Measurements from ENCODE around the gene PPP6C. TPM values are rescaled to one million over a fixed set of nuclear protein-coding genes. Genes with fewer than 3 reads are reported as not detected.
"Not testable (repeated sequence)": the region's sequence is repeated elsewhere in the genome, so short reads cannot be mapped to it uniquely, and the experiment has no call there.

PPP6C gene
- total and polyA plus RNA-seq, 7 experiments from 2014 or later = 32.9 to 56.5 (median 50.7) TPM

GRCh38 chr9:125190361-125190801 lies 778 bp upstream of the PPP6C start:
- H3K27ac ChIP-seq (ENCODE audit: low read depth, low read length) = peak overlapping the region; percentile 98
- no peaks in the 10 kb centered on the region for H3K27me3 ChIP-seq (ENCODE audit: control insufficient read depth in 2 of 2, insufficient read depth in 2 of 2, low read length in 2 of 2)
- Mint-ChIP-seq H3K4me1 (peaks cover 30 to 80% (median 57%) of the 10 kb centered on the region in 7 donors), H3K27me3 (peaks cover 0 to 4% (median 0%) of the 10 kb centered on the region in 5 donors), H3K9me3 (no peaks in the 10 kb centered on the region), H3K36me3 (peaks cover 0 to 3% (median 0%) of the 10 kb centered on the region in 5 donors), H3K27ac (peak overlapping the region; percentile 90 to 97 (median 95)), H3K4me3 (peak overlapping the region; percentile 89 to 99 (median 96))
- peaks cover 0 to 6% (median 0%) of the 10 kb centered on the region in 3 experiments for H3K36me3 ChIP-seq (ENCODE audit: control insufficient read depth in 2 of 3, insufficient read depth in 3 of 3, low read length in 3 of 3)
- ChIA-PET POLR2A (interaction anchor here (0.6 to 13.9 kb wide), 10 partner anchors 9 to 249 kb away, joined by 3 to 192 read pairs (median 4); partner anchors contain the start of genes GOLGA1, HSPA5 and RABEPK), CTCF (interaction anchor here (0.7 to 1.0 kb wide), 2 partner anchors 11 to 51 kb away, joined by 3 read pairs; partner anchors contain the start of gene HSPA5)
- DNase-seq (peak in 6 of 9 donors; percentile 22 to 36 (median 26)), ATAC-seq (no peak)
- intact Hi-C loops (cut with micrococcal nuclease) = loop anchor here (1.0 kb wide), 3 partner anchors 47 to 249 kb away; partner anchors contain the start of genes HSPA5 (in 2 of the 2), GOLGA1 (in 1 of the 2) and SCAI (in 1 of the 2)
- peak overlapping the region; percentile 99 for H3K4me3 ChIP-seq (ENCODE audit: low read length)
- no peaks in the 10 kb centered on the region for H3K9me3 ChIP-seq (ENCODE audit: control insufficient read depth in 2 of 3, low read length in 3 of 3)
- peaks cover 41 to 55% of the 10 kb centered on the region in 2 donors for H3K4me1 ChIP-seq (ENCODE audit: control insufficient read depth in 2 of 2, insufficient read depth in 2 of 2, low read length in 2 of 2)

GRCh38 chr9:125189011-125189360 lies 617 bp downstream of the PPP6C start:
- peak in 6 of 9 donors; percentile 24 to 32 (median 30) for DNase-seq
- peaks cover 0 to 6% (median 0%) of the 10 kb centered on the region in 3 experiments for H3K36me3 ChIP-seq (ENCODE audit: control insufficient read depth in 2 of 3, insufficient read depth in 3 of 3, low read length in 3 of 3)
- H3K4me1 ChIP-seq (ENCODE audit: control insufficient read depth in 2 of 2, insufficient read depth in 2 of 2, low read length in 2 of 2) = peaks cover 29 to 45% of the 10 kb centered on the region in 2 donors
- peak overlapping the region; percentile 89 to 99 (median 96) for H3K4me3 Mint-ChIP-seq
- no peaks in the 10 kb centered on the region for H3K9me3 ChIP-seq (ENCODE audit: control insufficient read depth in 2 of 3, low read length in 3 of 3)
- POLR2A ChIA-PET = interaction anchor here (0.7 to 1.9 kb wide), 5 partner anchors 10 to 239 kb away, joined by 3 to 15 read pairs (median 3); partner anchors contain the start of gene HSPA5
- CTCF ChIA-PET = interaction anchor here (0.7 kb wide), 1 partner anchor 53 kb away, joined by 3 read pairs; the partner anchor contains the start of gene HSPA5
- no peaks in the 10 kb centered on the region for H3K27me3 ChIP-seq (ENCODE audit: control insufficient read depth in 2 of 2, insufficient read depth in 2 of 2, low read length in 2 of 2)
- intact Hi-C loops (cut with micrococcal nuclease) = loop anchor here (1.0 to 5.0 kb wide), 9 partner anchors 11 to 417 kb away; partner anchors contain the start of genes GAPVD1 (in 2 of the 2), RABEPK (in 2 of the 2), ARPC5L (in 1 of the 2) and GOLGA1 (in 1 of the 2)
- peak; percentile 1 for ATAC-seq
- H3K9me3 Mint-ChIP-seq = no peaks in the 10 kb centered on the region
- H3K4me3 ChIP-seq (ENCODE audit: low read length) = peak overlapping the region; percentile 99
- H3K27me3 Mint-ChIP-seq = peaks cover 0 to 4% (median 0%) of the 10 kb centered on the region in 5 donors
- peaks cover 0 to 7% (median 0%) of the 10 kb centered on the region in 5 donors for H3K36me3 Mint-ChIP-seq
- peak overlapping the region; percentile 74 to 97 (median 92) for H3K27ac Mint-ChIP-seq
- H3K27ac ChIP-seq (ENCODE audit: low read depth, low read length) = peak overlapping the region; percentile 98
- peaks cover 35 to 77% (median 57%) of the 10 kb centered on the region in 7 donors for H3K4me1 Mint-ChIP-seq

GRCh38 chr9:125183561-125183960 lies 6.0 kb downstream of the PPP6C start:
- H3K9me3 Mint-ChIP-seq = peaks cover 0 to 5% (median 0%) of the 10 kb centered on the region in 11 donors
- ATAC-seq (no peak), DNase-seq (no peak)
- peak overlapping the region in 7 of 10 donors; percentile 1 to 32 (median 5) for H3K4me3 Mint-ChIP-seq
- H3K27ac Mint-ChIP-seq = peak overlapping the region in 8 of 9 donors; percentile 12 to 71 (median 46)
- no peaks in the 10 kb centered on the region for H3K27me3 Mint-ChIP-seq
- POLR2A ChIA-PET = no interaction called here
- Histone ChIP-seq H3K4me3 (ENCODE audit: low read length) (no peak overlapping the region), H3K36me3 (ENCODE audit: control insufficient read depth in 2 of 3, insufficient read depth in 3 of 3, low read length in 3 of 3) (no peaks in the 10 kb centered on the region), H3K4me1 (ENCODE audit: control insufficient read depth in 2 of 2, insufficient read depth in 2 of 2, low read length in 2 of 2) (peaks cover 8 to 15% of the 10 kb centered on the region in 2 donors), H3K27me3 (ENCODE audit: control insufficient read depth in 2 of 2, insufficient read depth in 2 of 2, low read length in 2 of 2) (no peaks in the 10 kb centered on the region), H3K27ac (ENCODE audit: low read depth, low read length) (no peak overlapping the region), H3K9me3 (ENCODE audit: control insufficient read depth in 2 of 3, low read length in 3 of 3) (no peaks in the 10 kb centered on the region)
- intact Hi-C loops (cut with micrococcal nuclease) = no loop called here
- peaks cover 49 to 88% (median 76%) of the 10 kb centered on the region in 7 donors for H3K4me1 Mint-ChIP-seq
- H3K36me3 Mint-ChIP-seq = peaks cover 0 to 38% (median 30%) of the 10 kb centered on the region in 5 donors
- CTCF ChIA-PET = no interaction called here

GRCh38 chr9:125183054-125183453 lies 6.5 kb downstream of the PPP6C start:
- Mint-ChIP-seq H3K36me3 (peaks cover 0 to 43% (median 35%) of the 10 kb centered on the region in 5 donors), H3K27ac (peak overlapping the region in 6 of 9 donors; percentile 1 to 71 (median 46)), H3K4me1 (peaks cover 48 to 88% (median 77%) of the 10 kb centered on the region in 7 donors), H3K4me3 (peak overlapping the region in 5 of 10 donors; percentile 1 to 32 (median 1)), H3K27me3 (no peaks in the 10 kb centered on the region), H3K9me3 (peaks cover 0 to 5% (median 0%) of the 10 kb centered on the region in 11 donors)
- POLR2A ChIA-PET = interaction anchor here (0.6 to 1.0 kb wide), 2 partner anchors 16 to 28 kb away, joined by 3 read pairs; no protein-coding TSS in a partner anchor
- no peak overlapping the region for H3K4me3 ChIP-seq (ENCODE audit: low read length)
- no peaks in the 10 kb centered on the region for H3K9me3 ChIP-seq (ENCODE audit: control insufficient read depth in 2 of 3, low read length in 3 of 3)
- intact Hi-C loops (cut with micrococcal nuclease) = no loop called here
- no peaks in the 10 kb centered on the region for H3K27me3 ChIP-seq (ENCODE audit: control insufficient read depth in 2 of 2, insufficient read depth in 2 of 2, low read length in 2 of 2)
- no peak for ATAC-seq
- no peaks in the 10 kb centered on the region for H3K36me3 ChIP-seq (ENCODE audit: control insufficient read depth in 2 of 3, insufficient read depth in 3 of 3, low read length in 3 of 3)
- CTCF ChIA-PET = no interaction called here
- H3K4me1 ChIP-seq (ENCODE audit: control insufficient read depth in 2 of 2, insufficient read depth in 2 of 2, low read length in 2 of 2) = peaks cover 8 to 10% of the 10 kb centered on the region in 2 donors
- DNase-seq = no peak
- H3K27ac ChIP-seq (ENCODE audit: low read depth, low read length) = no peak overlapping the region

GRCh38 chr9:125181756-125182155 lies 7.8 kb downstream of the PPP6C start:
- H3K4me3 ChIP-seq (ENCODE audit: low read length); H3K9me3 ChIP-seq (ENCODE audit: control insufficient read depth in 2 of 3, low read length in 3 of 3); intact Hi-C loops (cut with micrococcal nuclease); H3K9me3 Mint-ChIP-seq; H3K36me3 ChIP-seq (ENCODE audit: control insufficient read depth in 2 of 3, insufficient read depth in 3 of 3, low read length in 3 of 3); H3K4me1 ChIP-seq (ENCODE audit: control insufficient read depth in 2 of 2, insufficient read depth in 2 of 2, low read length in 2 of 2); H3K27me3 ChIP-seq (ENCODE audit: control insufficient read depth in 2 of 2, insufficient read depth in 2 of 2, low read length in 2 of 2); CTCF ChIA-PET; H3K27ac ChIP-seq (ENCODE audit: low read depth, low read length); DNase-seq; H3K27me3 Mint-ChIP-seq; ATAC-seq: not testable (repeated sequence)
- H3K4me1 Mint-ChIP-seq = peaks cover 38 to 86% (median 79%) of the 10 kb centered on the region in 7 donors
- H3K4me3 Mint-ChIP-seq = peak overlapping the region in 3 of 10 donors; percentile 14 to 35 (median 21)
- H3K27ac Mint-ChIP-seq = peak overlapping the region in 8 of 9 donors; percentile 1 to 77 (median 66)
- POLR2A ChIA-PET = interaction anchor here (1.0 to 1.1 kb wide), 3 partner anchors 10 to 18 kb away, joined by 3 to 5 read pairs (median 4); no protein-coding TSS in a partner anchor
- peaks cover 0 to 43% (median 40%) of the 10 kb centered on the region in 5 donors for H3K36me3 Mint-ChIP-seq

GRCh38 chr9:125180876-125181275 lies 8.7 kb downstream of the PPP6C start:
- H3K27me3 ChIP-seq (ENCODE audit: control insufficient read depth in 2 of 2, insufficient read depth in 2 of 2, low read length in 2 of 2) = no peaks in the 10 kb centered on the region
- no peaks in the 10 kb centered on the region for H3K36me3 ChIP-seq (ENCODE audit: control insufficient read depth in 2 of 3, insufficient read depth in 3 of 3, low read length in 3 of 3)
- intact Hi-C loops (cut with micrococcal nuclease) = no loop called here
- peaks cover 45 to 92% (median 83%) of the 10 kb centered on the region in 7 donors for H3K4me1 Mint-ChIP-seq
- ChIA-PET CTCF (no interaction called here), POLR2A (interaction anchor here (0.7 kb wide), 1 partner anchor 18 kb away, joined by 3 read pairs; no protein-coding TSS in a partner anchor)
- H3K27ac ChIP-seq (ENCODE audit: low read depth, low read length) = no peak overlapping the region
- H3K27ac Mint-ChIP-seq = peak overlapping the region in 6 of 9 donors; percentile 1 to 63 (median 30)
- H3K4me1 ChIP-seq (ENCODE audit: control insufficient read depth in 2 of 2, insufficient read depth in 2 of 2, low read length in 2 of 2) = peaks cover 0 to 4% of the 10 kb centered on the region in 2 donors
- H3K27me3 Mint-ChIP-seq = no peaks in the 10 kb centered on the region
- ATAC-seq = no peak
- peaks cover 0 to 5% (median 0%) of the 10 kb centered on the region in 11 donors for H3K9me3 Mint-ChIP-seq
- no peaks in the 10 kb centered on the region for H3K9me3 ChIP-seq (ENCODE audit: control insufficient read depth in 2 of 3, low read length in 3 of 3)
- H3K4me3 ChIP-seq (ENCODE audit: low read length) = no peak overlapping the region
- H3K36me3 Mint-ChIP-seq = peaks cover 0 to 47% (median 42%) of the 10 kb centered on the region in 5 donors
- peak overlapping the region in 2 of 10 donors; percentile 6 to 11 for H3K4me3 Mint-ChIP-seq
- no peak for DNase-seq

Data from naive thymus-derived CD4-positive, alpha-beta T cell (primary cell).